MG63 (cell line): ENCODE data around the gene CNGA3. TPM values are rescaled to one million over a fixed set of nuclear protein-coding genes. Genes with fewer than 3 reads are reported as not detected.
A peak's percentile ranks its signal among the peaks of the same experiment; 100 is the strongest.
"Not testable (repeated sequence)": the region's sequence is repeated elsewhere in the genome, so short reads cannot be mapped to it uniquely, and the experiment has no call there.

Source experiments
- DNase-seq: peaks from one replicate; pipeline ENCODE4 v3.0.0-alpha.2; 2020
- H3K27me3 ChIP-seq: fragments of 250-450 bp; sonication (Bioruptor Pico); 2 replicates; pipeline ENCODE4 v1.5.1; 2020; ENCODE audit warnings: mild to moderate bottlenecking, moderate library complexity
- H3K36me3 ChIP-seq: fragments of 250-450 bp; sonication (Bioruptor Pico); 2 replicates; pipeline ENCODE4 v1.5.1; 2020; ENCODE audit warnings: mild to moderate bottlenecking, moderate library complexity
- H3K4me3 ChIP-seq: fragments of 250-450 bp; sonication (Bioruptor Pico); 2 replicates; pipeline ENCODE4 v1.5.1; 2020; ENCODE audit warnings: mild to moderate bottlenecking, moderate library complexity
- H3K9me3 ChIP-seq: fragments of 250-450 bp; sonication (Bioruptor Pico); 2 replicates; pipeline ENCODE4 v1.5.1; 2020; ENCODE audit warnings: mild to moderate bottlenecking, moderate library complexity
- total RNA-seq: library from RNA; depleted of rRNA; stranded (reverse); fragments of >200 nt; shearing (Covaris generic); gene quantifications from 2 replicates; pipeline ENCODE4 v1.2.3, GENCODE V29; 2014; ENCODE audit warnings: low replicate concordance; rRNA removed

Gene CNGA3
- total RNA-seq, result not detected in 2 replicates

DNA sequence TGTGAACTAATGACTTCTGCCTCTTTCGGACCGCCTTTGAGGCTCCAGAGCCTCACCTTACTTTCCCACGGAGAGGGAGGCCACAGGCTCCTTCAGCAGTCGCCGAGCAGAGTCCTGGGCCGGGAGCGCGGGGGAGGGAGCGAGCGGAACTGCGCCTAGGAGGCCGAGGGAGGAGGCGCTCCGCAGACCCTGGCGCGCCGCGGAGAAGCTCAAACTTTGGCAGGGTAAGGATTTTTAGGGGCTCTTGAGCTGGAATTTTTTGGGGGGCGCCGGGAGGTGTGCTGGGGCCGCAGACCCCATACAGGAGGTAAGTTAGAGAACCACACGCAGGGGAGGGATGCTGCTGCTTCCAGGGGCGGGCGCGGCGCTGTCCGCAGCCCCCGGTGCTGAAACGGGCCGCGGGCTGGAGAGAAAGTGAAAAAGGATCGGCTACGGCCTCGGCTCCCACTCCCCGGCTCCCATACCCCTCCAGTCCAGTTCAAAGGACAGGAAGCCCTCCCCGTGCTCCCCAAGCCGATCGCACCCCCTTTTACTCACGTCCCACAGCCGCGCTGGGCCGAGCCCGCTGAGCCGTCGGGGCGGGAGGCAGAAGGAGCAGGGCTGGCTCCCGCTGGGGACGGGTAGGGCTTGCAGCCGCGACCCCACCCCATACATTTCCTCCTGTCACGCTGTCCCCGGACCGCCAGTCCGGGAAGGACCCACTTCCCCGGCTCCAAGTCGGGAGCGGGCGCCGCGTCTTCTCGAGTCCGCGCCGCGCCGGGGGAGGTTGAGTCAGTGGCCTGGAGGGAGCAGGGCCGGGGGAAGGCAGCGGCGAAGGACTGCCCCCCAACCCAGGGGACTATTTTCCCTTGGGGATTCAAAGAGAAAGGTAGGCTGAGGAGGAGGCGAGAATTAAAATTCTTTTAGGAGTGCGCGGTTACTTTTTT lies at the start of gene CNGA3:
Gene CNGA3 (plus strand): TSS at position 146 of the 926 bp plus-strand sequence. CDS start 23,520 bp downstream, outside the sequence.
- DNase-seq, result peak; percentile 23
- H3K9me3 ChIP-seq, result 0 out of 2 replicates have a peak, but pooled peaks cover 1% of the 10 kb centered on the region
- H3K27me3 ChIP-seq, result peaks cover 27% of the 10 kb centered on the region
- no peaks in the 10 kb centered on the region for H3K36me3 ChIP-seq
- no peak within 1 kb of the TSS for H3K4me3 ChIP-seq

- H3K36me3 ChIP-seq, result no peaks in the 10 kb centered on the region
- H3K4me3 ChIP-seq, result no peak overlapping the region
- H3K27me3 ChIP-seq, result no peaks in the 10 kb centered on the region
- H3K9me3 ChIP-seq, result no peaks in the 10 kb centered on the region
- DNase-seq, result no peak
These were observed 48.2 kb upstream of the CNGA3 start for GRCh38 chr2:98297817-98298682.

DNA sequence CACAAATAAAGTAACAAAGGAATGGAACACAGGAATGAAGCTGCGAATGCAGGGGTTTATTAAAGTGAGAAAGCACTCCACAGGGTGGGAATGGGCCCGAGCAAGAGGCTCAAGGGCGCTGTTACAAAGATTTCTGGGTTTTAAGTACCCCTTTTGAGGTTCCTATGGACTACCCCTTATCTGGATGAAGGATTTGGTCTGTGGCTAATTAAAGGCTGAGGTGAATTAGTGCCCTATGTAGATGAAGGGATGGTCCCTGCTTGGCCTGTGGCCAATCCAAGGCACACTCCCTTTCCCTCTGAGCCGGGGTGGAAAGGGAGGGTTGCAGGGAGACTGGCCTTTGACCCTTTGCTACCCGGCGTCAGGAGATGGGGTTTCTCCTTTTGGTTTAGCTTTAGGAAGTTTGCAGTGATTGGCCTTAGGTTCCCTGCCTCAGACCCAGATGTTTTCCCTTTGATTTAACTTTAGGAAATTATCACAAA lies 47.5 kb upstream of the CNGA3 start:
- no peaks in the 10 kb centered on the region for H3K9me3 ChIP-seq
- DNase-seq, result no peak

DNA sequence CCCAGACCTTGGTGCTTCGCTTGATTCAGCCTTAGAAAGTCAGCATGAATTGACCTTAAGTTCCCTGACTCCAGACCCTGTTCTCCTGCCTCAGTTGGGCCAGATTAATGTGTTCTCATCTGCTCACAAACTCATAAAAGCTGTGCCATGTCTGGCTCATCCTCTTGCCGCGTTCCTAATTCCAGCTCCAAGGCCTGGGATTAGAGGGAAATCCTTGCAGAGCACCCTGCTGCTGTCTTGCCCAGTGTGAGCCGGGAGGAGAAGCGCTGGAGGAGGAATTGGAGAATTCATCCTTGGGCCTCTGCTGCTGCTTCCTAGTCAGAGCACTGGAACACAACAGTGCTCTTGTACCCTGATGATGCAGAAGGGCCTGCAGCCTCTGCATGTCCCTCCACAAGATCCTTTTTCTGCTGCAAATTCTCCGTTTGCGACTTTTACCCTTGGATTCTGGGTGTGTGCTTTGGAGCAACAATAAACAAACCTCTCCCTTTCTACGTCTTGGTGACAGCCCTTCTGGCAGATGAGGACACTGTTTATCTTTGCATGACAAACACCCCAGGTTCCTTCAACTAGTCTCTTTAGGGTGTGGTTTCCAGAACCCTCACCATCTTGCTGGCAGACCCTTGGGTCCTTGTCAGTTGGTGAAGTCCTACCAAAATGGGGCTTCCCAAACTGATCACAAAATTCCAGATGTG lies 46.9 kb upstream of the CNGA3 start:
- no peak for DNase-seq
- H3K27me3 ChIP-seq, result no peaks in the 10 kb centered on the region

More for the DNA sequence above, 47.5 kb upstream of the CNGA3 start:
- H3K27me3 ChIP-seq, result no peaks in the 10 kb centered on the region
- no peak overlapping the region for H3K4me3 ChIP-seq
- H3K36me3 ChIP-seq, result no peaks in the 10 kb centered on the region

GRCh38 chr2:98300141-98300874 lies 45.9 kb upstream of the CNGA3 start:
- no peaks in the 10 kb centered on the region for H3K9me3 ChIP-seq
- H3K36me3 ChIP-seq, result no peaks in the 10 kb centered on the region
- DNase-seq, result no peak
- no peak overlapping the region for H3K4me3 ChIP-seq
- no peaks in the 10 kb centered on the region for H3K27me3 ChIP-seq

More for the DNA sequence above, 46.9 kb upstream of the CNGA3 start:
- no peaks in the 10 kb centered on the region for H3K9me3 ChIP-seq
- no peaks in the 10 kb centered on the region for H3K36me3 ChIP-seq
- no peak overlapping the region for H3K4me3 ChIP-seq

GRCh38 chr2:98301469-98301868 lies 44.8 kb upstream of the CNGA3 start:
- DNase-seq, result no peak
- H3K4me3 ChIP-seq, result no peak overlapping the region

GRCh38 chr2:98307131-98307696 lies 39.0 kb upstream of the CNGA3 start:
- not testable (repeated sequence) for DNase-seq

More at GRCh38 chr2:98301469-98301868, 44.8 kb upstream of the CNGA3 start:
- no peaks in the 10 kb centered on the region for H3K27me3 ChIP-seq
- H3K9me3 ChIP-seq, result no peaks in the 10 kb centered on the region
- H3K36me3 ChIP-seq, result no peaks in the 10 kb centered on the region

DNA sequence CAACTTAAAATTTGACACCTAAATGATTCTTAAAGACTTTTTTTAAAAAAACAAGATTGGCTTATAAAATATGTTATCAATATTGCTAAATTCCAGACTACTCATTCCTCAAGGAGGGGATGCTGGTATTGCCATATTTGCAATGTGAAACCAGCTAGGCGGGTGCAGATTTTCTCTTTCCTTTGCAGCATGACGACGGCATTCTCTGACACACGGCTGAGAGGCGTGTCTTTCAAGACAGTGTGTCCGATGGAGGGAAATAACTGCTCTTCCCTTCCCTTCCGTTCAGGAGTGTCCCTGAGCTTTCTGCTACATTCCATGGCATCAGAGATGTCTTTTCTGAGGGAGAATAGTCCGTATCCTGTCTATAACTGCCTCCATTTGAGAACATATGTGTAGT lies 38.2 kb upstream of the CNGA3 start:
- no peak overlapping the region for H3K4me3 ChIP-seq
- DNase-seq, result no peak
- no peaks in the 10 kb centered on the region for H3K9me3 ChIP-seq
- H3K27me3 ChIP-seq, result no peaks in the 10 kb centered on the region
- H3K36me3 ChIP-seq, result no peaks in the 10 kb centered on the region

More at GRCh38 chr2:98307131-98307696, 39.0 kb upstream of the CNGA3 start:
- not testable (repeated sequence) for H3K36me3 ChIP-seq, H3K9me3 ChIP-seq, H3K27me3 ChIP-seq, H3K4me3 ChIP-seq

DNA sequence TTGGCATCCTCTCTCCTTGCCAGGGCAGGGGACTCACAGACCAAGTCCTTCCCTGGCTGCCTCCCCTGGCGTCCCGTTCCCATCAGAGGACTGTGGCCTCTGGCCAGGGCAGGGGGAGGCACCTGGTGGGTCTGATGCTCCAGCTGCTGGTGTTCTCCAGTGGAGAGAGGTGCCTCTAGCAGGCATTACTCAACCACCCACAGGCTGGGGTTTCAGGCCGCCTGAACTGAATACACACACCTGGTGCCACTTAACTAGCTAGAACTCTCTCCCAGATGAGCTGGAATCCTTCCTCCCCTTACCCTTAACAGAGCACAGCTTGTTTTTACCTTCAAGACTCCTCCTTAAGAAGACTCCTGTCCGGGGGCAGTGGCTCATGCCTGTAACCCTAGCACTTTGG lies 37.7 kb upstream of the CNGA3 start:
- Histone ChIP-seq H3K4me3 (no peak overlapping the region), H3K27me3 (no peaks in the 10 kb centered on the region), H3K9me3 (no peaks in the 10 kb centered on the region), H3K36me3 (no peaks in the 10 kb centered on the region)
- DNase-seq, result no peak

DNA sequence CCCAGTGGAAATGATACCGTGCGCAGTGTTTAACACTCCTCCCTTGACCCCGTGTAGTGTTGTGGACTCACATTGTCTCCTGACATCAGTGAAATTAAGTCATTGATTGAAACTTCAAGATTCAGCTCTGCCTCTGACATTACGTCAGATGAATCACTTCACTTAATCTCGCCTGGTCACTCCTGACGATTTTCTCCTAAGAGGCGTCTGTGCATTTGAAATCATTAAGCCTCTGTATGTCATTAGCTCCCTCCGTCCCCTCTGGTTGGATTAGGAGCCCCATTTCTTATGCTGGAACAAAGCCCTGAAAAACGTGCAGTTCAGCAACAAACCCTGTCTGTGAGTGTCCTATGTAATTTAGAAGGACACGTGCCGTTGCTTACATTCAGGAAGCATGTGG lies 36.7 kb upstream of the CNGA3 start:
- no peak overlapping the region for H3K4me3 ChIP-seq
- H3K9me3 ChIP-seq, result no peaks in the 10 kb centered on the region
- no peaks in the 10 kb centered on the region for H3K27me3 ChIP-seq
- H3K36me3 ChIP-seq, result no peaks in the 10 kb centered on the region
- no peak for DNase-seq

GRCh38 chr2:98310010-98310409 lies 36.2 kb upstream of the CNGA3 start:
- no peak for DNase-seq
- H3K4me3 ChIP-seq, result no peak overlapping the region
- no peaks in the 10 kb centered on the region for H3K36me3 ChIP-seq
- no peaks in the 10 kb centered on the region for H3K9me3 ChIP-seq
- no peaks in the 10 kb centered on the region for H3K27me3 ChIP-seq

GRCh38 chr2:98311090-98311489 lies 35.2 kb upstream of the CNGA3 start:
- no peaks in the 10 kb centered on the region for H3K36me3 ChIP-seq
- H3K4me3 ChIP-seq, result no peak overlapping the region
- H3K27me3 ChIP-seq, result no peaks in the 10 kb centered on the region
- DNase-seq, result no peak
- no peaks in the 10 kb centered on the region for H3K9me3 ChIP-seq

DNA sequence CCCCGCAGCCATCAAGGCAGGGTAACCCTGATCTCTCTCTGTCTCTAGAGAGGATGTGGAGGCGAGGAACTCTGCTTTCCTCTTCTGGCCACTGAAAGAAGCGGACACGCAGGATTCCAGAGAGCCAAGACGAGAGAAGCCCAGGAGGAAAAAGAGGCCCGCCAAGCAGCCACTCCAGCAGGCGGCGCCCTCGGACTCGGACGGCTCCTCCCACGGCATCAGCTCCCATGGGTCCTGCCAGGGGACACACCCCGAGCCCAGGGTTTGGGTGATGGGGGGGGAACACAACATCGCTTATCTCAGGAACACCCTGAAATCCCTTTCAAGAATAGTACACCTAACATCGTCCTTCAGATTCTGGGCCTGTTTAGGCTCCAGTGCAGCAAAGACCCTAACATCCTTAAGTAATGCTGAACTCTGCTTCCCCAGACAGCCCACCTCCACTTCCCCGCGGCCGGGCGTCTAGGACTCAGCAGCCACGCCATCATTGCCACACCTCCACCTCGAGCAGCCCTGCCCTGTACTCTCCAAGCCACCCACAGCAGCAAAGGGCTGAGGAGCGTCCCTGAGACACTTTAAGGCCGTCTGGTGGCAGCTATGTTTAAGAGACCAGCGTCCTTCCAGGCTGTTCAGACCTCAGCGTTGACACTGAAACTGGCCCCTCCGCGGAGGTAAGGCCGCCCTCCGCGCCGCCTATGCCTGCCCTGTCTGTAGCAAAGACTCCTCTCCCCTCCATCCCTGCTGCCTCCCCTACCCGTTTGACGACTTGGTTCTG lies 34.3 kb upstream of the CNGA3 start:
- DNase-seq, result no peak
- no peak overlapping the region for H3K4me3 ChIP-seq
- no peaks in the 10 kb centered on the region for H3K36me3 ChIP-seq
- no peaks in the 10 kb centered on the region for H3K27me3 ChIP-seq
- no peaks in the 10 kb centered on the region for H3K9me3 ChIP-seq

DNA sequence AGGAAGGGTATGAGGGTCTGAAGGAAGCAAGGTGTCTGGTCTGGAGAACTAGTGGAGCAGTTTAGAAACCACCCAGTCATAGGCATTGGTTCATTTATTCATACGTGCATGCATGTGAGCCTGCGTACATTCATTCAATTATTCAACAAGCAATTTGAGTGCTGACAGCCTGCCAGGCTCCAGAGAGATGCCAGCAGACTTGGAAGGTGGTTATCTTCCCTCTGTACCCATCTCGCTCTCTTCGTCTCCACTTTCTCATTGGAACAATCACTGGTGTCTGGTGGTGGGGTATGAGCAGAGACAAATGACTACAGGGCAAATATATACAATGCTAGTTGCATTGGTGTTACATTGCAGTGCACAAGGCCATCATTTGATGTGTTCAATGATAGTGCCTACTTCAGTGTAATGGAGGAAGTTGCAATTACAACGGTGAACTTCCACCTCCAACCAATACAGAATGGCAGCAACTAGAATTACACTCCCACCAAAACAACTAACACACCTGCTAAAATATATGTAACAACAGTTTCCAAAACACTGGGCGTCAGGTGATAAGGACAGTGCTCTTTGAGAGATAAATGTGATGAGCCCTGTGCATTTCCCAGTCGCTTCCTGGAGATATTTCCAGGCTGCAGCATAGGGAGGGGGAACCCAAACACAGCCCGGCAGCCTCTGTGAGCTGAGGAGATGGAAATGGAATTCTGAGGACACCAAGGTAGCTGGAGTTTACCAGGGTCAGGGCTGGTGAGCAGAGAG lies 32.6 kb upstream of the CNGA3 start:
- DNase-seq, result no peak
- no peaks in the 10 kb centered on the region for H3K9me3 ChIP-seq
- no peak overlapping the region for H3K4me3 ChIP-seq
- no peaks in the 10 kb centered on the region for H3K36me3 ChIP-seq
- no peaks in the 10 kb centered on the region for H3K27me3 ChIP-seq
